HG02588 (cell line): Measurements from ENCODE around the gene TMEM191B.
"Not testable (repeated sequence)": the region's sequence is repeated elsewhere in the genome, so short reads cannot be mapped to it uniquely, and the experiment has no call there.

Experiments used
- ATAC-seq: cut with Tn5 transposase; IDR thresholded peaks from one replicate; pipeline ENCODE4 v1.9.1; 2021; ENCODE audit warnings: mild to moderate bottlenecking, moderate library complexity; ENCODE audit not compliant: unreplicated experiment

The TMEM191B gene

DNA sequence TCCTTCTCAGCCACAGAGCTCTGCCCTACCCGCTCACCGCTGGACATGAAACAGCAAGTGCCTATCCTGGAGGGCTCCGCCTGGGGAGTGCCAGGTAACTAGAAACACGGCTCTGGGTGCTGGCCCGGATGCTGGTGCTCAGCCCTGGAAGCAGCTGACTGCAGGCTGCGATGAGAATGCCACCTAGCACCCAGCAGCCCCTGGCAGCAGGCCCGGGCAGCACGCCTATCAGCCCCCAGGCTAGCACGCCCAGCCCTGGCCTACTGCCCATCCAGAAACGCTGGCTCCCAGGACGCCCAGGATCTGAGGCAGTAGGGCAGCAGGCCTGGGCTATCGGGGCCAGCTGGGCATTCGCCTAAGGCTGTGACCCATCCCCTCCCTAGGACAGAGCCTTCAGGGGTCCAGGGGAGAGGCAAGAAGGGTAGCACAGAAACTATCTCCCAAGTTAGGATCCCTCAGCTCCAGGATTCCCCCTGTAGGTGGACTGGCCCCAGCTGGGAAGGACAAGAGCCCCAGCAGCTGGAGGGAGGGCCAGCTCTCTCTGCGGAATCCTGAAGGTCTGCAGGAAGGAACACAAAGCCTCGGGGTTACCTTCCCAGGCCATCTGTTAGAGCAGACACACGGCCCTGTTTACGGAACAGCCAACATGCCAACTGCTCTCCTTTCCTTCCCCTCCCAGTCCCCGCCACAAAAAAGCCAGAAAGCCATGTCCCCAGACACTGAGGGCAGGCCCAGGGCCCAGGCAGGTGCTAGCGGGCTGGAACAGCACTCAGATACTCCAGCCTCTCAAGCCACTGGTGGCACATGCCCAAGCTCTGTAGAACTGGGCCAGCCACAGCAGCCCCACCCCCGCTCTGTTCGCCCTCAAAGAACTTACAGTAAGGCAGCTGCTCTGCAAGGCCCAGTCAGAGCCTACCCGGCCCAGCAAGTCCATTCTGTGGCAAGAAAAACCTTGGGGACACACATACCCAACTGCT lies 27.0 kb downstream of the TMEM191B start:
- not testable (repeated sequence) for ATAC-seq

DNA sequence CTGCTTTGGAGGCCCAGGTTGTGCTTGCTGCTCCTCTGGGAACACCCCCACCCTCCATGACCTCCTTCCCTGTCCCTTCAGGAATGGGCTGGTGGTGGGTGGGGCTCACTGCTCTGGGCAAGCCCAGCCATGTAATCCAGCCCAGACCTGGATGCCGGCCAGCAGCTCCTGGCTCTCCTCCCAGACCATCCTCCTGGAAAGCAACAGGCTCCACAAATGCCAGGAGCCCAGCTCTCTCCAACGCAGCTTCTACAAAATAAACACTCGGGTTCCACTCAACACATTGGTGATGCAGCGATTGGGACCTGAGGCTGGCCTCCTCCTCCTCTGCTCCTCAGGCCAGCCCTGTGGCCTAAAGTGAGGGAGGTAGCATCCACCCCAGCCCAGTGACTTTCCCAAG lies 30.9 kb downstream of the TMEM191B start:
- not testable (repeated sequence) for ATAC-seq

DNA sequence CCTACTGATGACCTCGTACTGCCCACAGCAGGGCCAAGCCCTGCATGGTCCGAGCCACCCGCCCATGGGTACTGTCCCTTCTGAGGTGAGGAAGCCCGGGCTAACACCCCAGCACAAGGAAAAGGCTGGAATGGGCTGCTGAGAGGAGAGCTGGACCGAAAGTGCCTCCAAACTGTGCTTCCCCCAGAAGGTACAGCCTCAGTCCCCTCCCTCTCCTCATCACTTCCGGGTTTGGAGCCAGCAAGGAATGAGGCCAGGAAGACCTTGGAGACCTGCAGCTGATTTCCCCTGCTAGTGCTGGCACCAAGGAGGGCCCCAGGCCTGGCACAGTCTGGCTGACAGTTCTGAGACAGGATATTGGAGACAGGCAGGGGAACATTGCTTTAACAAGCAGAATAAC lies 31.3 kb downstream of the TMEM191B start:
- not testable (repeated sequence) for ATAC-seq

DNA sequence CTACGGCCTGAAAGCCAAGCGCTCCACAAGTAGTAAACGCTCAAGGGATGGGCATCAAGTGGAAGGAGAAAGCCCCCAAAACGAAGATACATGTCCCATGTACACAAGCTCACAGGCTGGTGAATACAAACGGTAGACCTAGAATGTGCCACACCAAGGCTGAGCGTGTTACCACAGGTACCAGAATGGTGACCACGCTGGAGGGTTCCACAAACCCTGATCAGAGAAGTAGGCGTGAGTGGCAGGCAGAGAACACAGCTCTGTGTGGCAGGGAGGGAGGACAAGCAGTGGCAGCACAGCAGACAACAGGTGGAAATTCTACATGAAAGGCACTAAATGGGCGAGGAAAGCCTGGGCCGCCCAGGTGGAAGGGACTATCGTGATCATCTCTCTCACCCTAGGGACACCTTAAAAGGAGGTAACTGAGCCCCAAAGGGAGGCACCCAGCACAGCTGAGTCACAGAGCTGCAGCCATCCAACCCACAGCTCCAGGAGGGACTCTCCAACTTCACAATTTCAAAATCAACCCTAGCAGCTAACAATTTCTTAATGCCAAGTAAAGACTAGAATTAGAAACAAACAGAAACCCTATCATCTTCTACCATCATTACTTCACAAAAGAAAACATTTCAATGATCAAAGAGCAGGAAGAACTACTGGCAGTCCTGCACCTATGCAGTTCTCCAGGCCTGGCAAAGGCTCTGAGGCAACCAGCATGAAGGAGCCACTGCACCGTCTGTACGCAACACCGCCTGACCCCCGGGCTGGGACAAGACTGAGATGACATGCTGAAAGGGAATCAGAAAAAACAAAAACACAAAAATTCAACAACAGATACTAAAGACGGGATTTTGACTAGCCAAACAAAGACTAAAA lies 32.7 kb downstream of the TMEM191B start:
- not testable (repeated sequence) for ATAC-seq

DNA sequence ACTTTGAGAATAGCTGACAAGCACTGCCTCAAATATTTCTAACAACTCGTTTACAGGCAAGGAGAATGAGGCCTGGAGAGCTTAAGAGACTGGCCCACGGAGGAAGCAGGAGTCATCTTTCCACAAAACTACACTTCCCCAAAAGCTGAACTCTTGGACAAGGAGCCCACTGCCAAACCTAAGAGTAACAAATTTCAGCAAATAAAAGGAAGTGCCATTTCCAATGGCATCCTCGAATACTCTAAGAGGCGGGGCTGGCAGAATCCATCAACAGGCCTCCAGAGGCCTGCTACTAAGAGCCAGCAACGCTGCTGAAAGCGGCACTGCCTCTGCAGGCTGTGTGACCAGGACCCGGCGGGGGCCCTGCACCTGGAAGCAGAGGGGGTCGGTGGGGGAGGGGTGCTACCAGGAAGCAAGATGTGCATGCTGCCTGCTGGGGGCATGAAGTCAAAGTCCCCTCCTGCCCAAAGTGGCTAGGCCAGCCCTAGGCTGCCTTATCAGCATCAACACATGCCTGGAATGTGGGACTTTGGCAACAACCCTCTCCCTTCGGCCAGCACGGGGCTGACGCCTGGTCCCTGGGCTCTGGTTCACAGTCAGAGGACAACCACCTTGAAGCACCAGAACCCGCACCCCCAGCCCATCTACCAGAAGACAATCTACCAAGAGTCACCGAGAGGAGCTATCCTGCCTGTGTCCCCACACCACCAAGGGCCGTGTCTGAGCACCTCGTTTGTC lies 43.1 kb downstream of the TMEM191B start:
- not testable (repeated sequence) for ATAC-seq

DNA sequence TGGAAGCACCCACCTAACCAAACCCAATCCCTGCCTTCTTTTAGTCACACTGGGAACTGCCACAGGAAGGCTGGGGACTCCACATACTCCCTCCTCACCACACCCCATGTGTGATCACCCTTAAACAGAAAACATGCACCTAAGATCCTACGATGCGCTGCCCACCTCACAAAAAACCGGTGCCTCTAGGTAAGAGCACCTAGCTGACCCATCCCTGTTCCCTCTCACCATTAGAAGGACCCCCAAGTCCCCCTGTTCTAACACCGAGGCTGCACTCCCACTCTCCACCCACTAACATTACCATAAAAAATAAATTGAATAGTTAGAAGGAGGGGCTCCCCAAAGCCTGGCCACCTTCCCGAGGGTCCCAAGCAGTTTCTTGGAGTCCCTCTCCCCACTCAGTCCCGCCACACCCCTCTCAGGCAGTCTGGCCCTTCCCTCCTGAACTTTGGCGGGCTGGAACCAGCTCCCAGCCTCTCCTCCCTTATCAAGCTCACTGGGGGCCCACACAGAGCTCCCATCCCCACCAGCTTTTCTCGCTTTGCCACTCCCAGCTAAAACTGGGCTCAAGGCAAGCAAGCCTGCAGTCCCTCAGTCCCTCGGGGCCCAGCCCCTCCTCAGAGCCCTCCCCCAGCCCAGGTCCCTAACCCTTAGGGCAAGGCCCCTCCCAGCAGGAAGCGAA lies 46.0 kb downstream of the TMEM191B start:
- not testable (repeated sequence) for ATAC-seq

DNA sequence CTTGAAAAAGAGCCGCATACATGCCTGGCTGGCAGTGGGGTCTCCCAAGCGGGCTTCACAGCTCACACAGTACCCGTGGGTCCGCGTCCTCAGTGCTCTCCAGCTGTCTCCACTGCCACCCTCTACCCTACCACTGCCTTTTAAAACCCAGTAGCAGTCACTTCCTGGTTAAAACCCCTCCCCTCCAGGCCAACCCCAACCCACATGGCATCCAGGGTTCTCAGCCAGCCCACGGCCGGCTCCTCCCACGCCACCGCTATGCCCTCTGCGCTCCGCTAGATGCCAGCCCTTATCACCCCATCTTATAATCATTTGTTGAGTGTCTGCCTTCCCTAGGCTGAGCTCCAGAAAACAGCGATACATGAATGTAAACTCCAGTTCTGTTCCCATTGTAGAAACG lies 47.0 kb downstream of the TMEM191B start:
- ATAC-seq: not testable (repeated sequence)

DNA sequence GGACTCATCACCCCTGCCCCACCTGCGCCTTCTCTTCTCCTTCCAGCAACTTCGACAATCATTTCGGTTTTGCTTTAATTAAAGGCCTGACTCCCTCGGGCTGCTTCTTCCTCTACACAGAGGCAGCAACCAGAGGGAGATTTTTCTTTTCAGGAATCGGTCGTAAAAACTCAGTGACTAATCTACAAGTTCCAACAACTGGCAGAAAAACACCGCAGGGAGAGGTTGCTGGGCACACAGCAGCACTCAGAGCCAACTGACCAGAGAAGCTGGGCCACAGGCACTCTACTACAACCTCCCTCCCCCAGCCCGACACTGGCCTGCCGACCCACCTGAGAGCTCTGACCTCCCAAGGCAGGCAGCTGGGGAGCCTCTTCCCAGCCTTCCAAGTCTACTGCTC lies 48.1 kb downstream of the TMEM191B start:
- ATAC-seq: not testable (repeated sequence)

DNA sequence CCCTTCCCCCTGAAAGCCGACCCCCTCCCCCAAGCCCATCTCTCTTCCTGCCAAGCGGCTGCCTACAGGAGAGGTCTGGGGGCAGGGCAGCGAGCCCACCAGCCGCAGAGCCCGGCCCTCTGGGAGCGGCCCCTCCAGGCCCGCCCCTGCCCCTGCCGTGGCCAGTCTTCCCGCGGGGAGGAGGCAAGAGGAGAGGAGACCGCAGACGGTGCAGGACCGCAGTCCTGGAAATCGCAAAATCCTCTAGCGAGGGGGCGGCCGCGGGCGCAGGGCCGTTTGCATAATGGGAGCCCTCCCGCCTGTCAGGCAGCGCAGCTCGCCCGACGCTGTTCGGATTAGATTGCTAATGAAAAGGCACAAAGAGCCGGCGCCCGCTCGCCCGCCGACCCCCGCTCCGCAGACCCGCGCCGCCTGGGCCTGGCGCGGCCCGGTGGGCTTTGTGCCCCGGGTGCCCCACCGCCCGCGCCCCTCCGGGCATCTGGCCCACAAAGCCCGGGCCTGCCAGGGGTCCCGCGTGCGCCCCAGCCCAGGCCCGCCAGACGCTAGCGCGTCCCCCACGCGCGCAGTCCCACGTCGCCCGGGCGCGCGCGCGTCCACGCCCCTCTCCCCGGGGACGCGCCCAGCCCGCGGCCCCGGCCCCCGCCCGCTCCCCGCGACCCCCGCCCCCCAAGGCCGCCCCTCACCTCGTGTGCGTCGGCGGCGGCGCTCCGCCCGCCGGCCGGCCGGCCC lies 49.7 kb downstream of the TMEM191B start:
- peak; percentile 40 for ATAC-seq

DNA sequence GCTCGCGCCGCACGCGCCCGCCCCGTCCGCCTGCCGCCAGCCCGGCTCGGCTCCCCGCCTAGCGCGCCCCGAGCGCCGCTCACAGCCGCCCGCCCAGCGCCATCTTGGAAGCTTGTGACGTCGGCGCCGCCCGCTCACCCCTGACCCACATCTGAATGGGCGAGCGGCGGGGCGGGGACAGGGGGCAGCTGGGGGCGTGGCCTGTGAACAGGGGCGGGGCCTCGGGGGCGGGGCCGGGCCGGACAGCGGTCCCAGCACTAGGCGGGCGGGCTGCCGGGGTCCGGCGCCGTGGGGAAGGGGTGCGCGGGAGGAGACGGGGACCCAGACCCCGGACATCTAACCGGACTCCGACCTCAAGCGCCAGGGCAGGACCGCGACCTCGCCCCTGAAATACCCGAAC lies 50.2 kb downstream of the TMEM191B start:
- ATAC-seq: peak; percentile 68
